H1 (cell line): ENCODE results near the gene WDR38. TPM values are rescaled to one million over a fixed set of nuclear protein-coding genes. Genes with fewer than 3 reads are reported as not detected.

Experiments
- CTCF ChIA-PET: fragments of 300-600 bp; sonication (Branson Sonifier 250); formaldehyde crosslinking; loops from one replicate; lab custom pipeline; 2021; ENCODE audit not compliant: partially characterized antibody; lab: Charles Lee
- POLR2A ChIA-PET: fragments of 300-600 bp; sonication (Branson Sonifier 250); formaldehyde crosslinking; loops from one replicate; lab custom pipeline; 2021; ENCODE audit warnings: inconsistent platforms; ENCODE audit not compliant: partially characterized antibody; lab: Charles Lee
- DNase-seq, 2 experiments: peaks; one replicate each; pipeline versions ENCODE4 v3.0.0 to v3.0.0-alpha.2; 2010 to 2022; ENCODE audit warnings: low spot score in 2 of 2, low read depth in 1 of 2, mixed read lengths in 1 of 2
- FAIRE-seq: peaks from 2 replicates; lab custom pipeline; 2011; peaks lifted over from hg19 to GRCh38; lab: Jason Lieb, UNC
- H2AFZ ChIP-seq: 2 replicates; pipeline ENCODE4 v1.8.1; 2012; ENCODE audit warnings: low read length, inconsistent platforms
- H2AK5ac ChIP-seq: 2 replicates; pipeline ENCODE4 v1.6.1; 2013; ENCODE audit warnings: low read depth, low read length
- H2BK120ac ChIP-seq: replicated peaks from 2 replicates; pipeline ENCODE3; 2013; ENCODE audit warnings: low read depth, low read length, inconsistent platforms
- H2BK12ac ChIP-seq: 2 replicates; pipeline ENCODE4 v1.6.1; 2013; ENCODE audit warnings: low read depth, low read length
- H2BK15ac ChIP-seq: 2 replicates; pipeline ENCODE4 v1.6.1; 2013; ENCODE audit warnings: low read length
- H2BK20ac ChIP-seq: 2 replicates; pipeline ENCODE4 v1.6.1; 2013; ENCODE audit warnings: low read length
- H2BK5ac ChIP-seq: 2 replicates; pipeline ENCODE4 v1.6.1; 2013; ENCODE audit warnings: low read depth, low read length
- H3K14ac ChIP-seq: 2 replicates; pipeline ENCODE4 v1.6.1; 2013; ENCODE audit warnings: inconsistent platforms; ENCODE audit not compliant: insufficient read length
- H3K18ac ChIP-seq: 2 replicates; pipeline ENCODE4 v1.6.1; 2013; ENCODE audit warnings: low read length; ENCODE audit errors: extremely low read depth
- H3K23ac ChIP-seq: 2 replicates; pipeline ENCODE4 v1.6.1; 2013; ENCODE audit warnings: inconsistent platforms; ENCODE audit not compliant: insufficient read length
- H3K23me2 ChIP-seq: 2 replicates; pipeline ENCODE4 v1.6.1; 2013; ENCODE audit warnings: low read depth, low read length
- H3K27ac ChIP-seq: 2 replicates; pipeline ENCODE4 v1.6.1; 2011; ENCODE audit warnings: low read depth, low read length, inconsistent platforms
- H3K27me3 ChIP-seq, 4 experiments: replicated peaks in 1 of 4; 1 replicate in 1 of 4; 2 replicates in 3 of 4; pipeline versions ENCODE4 v1.6.1 to v1.8.1; 2011 to 2013; ENCODE audit warnings: low read length in 3 of 4, mild to moderate bottlenecking in 3 of 4, inconsistent platforms in 2 of 4, mixed read lengths in 2 of 4, moderate library complexity in 1 of 4; ENCODE audit not compliant: control insufficient read depth in 3 of 4, insufficient read depth in 3 of 4; ENCODE audit errors: extremely low read depth in 1 of 4
- H3K36me3 ChIP-seq, 4 experiments: 2 replicates each; pipeline versions ENCODE4 v1.6.1 to v1.8.1; 2011 to 2013; ENCODE audit warnings: mild to moderate bottlenecking in 4 of 4, low read length in 3 of 4, moderate library complexity in 2 of 4, control low read depth in 1 of 4, inconsistent platforms in 1 of 4; ENCODE audit not compliant: insufficient read depth in 4 of 4, control insufficient read depth in 2 of 4
- H3K4ac ChIP-seq: replicated peaks from 2 replicates; pipeline ENCODE3; 2013; ENCODE audit warnings: low read length, low read depth, mixed read lengths, inconsistent platforms; ENCODE audit not compliant: insufficient read length
- H3K4me1 ChIP-seq, 4 experiments: replicated peaks in 1 of 4; 1 replicate in 1 of 4; 2 replicates in 3 of 4; pipeline versions ENCODE4 v1.6.1 to v1.8.1; 2011 to 2013; ENCODE audit warnings: low read length in 3 of 4, inconsistent platforms in 2 of 4, mixed read lengths in 1 of 4; ENCODE audit not compliant: insufficient read depth in 4 of 4, control insufficient read depth in 3 of 4
- H3K4me2 ChIP-seq, 2 experiments: 2 replicates each; pipeline versions ENCODE4 v1.6.1 to v1.8.1; 2011 to 2013; ENCODE audit warnings: low read depth in 2 of 2, low read length in 2 of 2, control low read depth in 1 of 2, inconsistent platforms in 1 of 2, mild to moderate bottlenecking in 1 of 2; ENCODE audit not compliant: insufficient read depth in 1 of 2
- H3K4me3 ChIP-seq, 4 experiments: fragments of 200-600, 300-600 bp in 1 of 4; sonication (generic), shearing (Covaris generic), sonication (Bioruptor Twin) in 1 of 4; 2 replicates each; pipeline versions ENCODE4 v1.5.1 to v1.8.1; 2011 to 2016; ENCODE audit warnings: low read length in 4 of 4, low read depth in 3 of 4, control low read depth in 2 of 4, inconsistent platforms in 2 of 4, mild to moderate bottlenecking in 2 of 4, mixed read lengths in 1 of 4, moderate library complexity in 1 of 4; ENCODE audit not compliant: insufficient read depth in 2 of 4; ENCODE audit errors: extremely low read depth in 1 of 4
- H3K56ac ChIP-seq: replicated peaks from 2 replicates; pipeline ENCODE3; 2013; ENCODE audit warnings: low read depth, mild to moderate bottlenecking, mixed read lengths, low read length, inconsistent platforms; ENCODE audit not compliant: insufficient read length
- H3K79me1 ChIP-seq: 2 replicates; pipeline ENCODE4 v1.6.1; 2013; ENCODE audit warnings: low read depth, low read length, control low read depth
- H3K79me2 ChIP-seq, 2 experiments: 2 replicates each; pipeline versions ENCODE4 v1.6.1 to v1.8.1; 2012 to 2013; ENCODE audit warnings: low read length in 2 of 2, mild to moderate bottlenecking in 2 of 2, inconsistent platforms in 1 of 2; ENCODE audit not compliant: insufficient read depth in 2 of 2, control insufficient read depth in 1 of 2
- H3K9ac ChIP-seq, 4 experiments: replicated peaks in 1 of 4; 1 replicate in 1 of 4; 2 replicates in 3 of 4; pipeline versions ENCODE4 v1.6.1 to v1.8.1; 2011 to 2013; ENCODE audit warnings: low read depth in 3 of 4, low read length in 3 of 4, control low read depth in 2 of 4, mild to moderate bottlenecking in 2 of 4, moderate library complexity in 2 of 4, inconsistent platforms in 1 of 4; ENCODE audit errors: extremely low read depth in 1 of 4
- H3K9me3 ChIP-seq, 2 experiments: 2 replicates each; pipeline versions ENCODE4 v1.6.1 to v1.8.1; 2012 to 2013; ENCODE audit warnings: mild to moderate bottlenecking in 2 of 2, moderate library complexity in 2 of 2, control low read depth in 1 of 2, inconsistent platforms in 1 of 2, low read depth in 1 of 2, low read length in 1 of 2, mixed read lengths in 1 of 2; ENCODE audit not compliant: insufficient read depth in 2 of 2
- H4K20me1 ChIP-seq, 2 experiments: replicated peaks in 1 of 2; 2 replicates each; pipeline versions ENCODE3 to v1.8.1; 2011 to 2013; ENCODE audit warnings: inconsistent platforms in 2 of 2, low read length in 2 of 2, mild to moderate bottlenecking in 1 of 2; ENCODE audit not compliant: insufficient read depth in 2 of 2, control insufficient read depth in 1 of 2
- H4K5ac ChIP-seq: 2 replicates; pipeline ENCODE4 v1.6.1; 2013; ENCODE audit warnings: low read length, low read depth, mixed read lengths, inconsistent platforms; ENCODE audit not compliant: insufficient read length
- H4K8ac ChIP-seq: 2 replicates; pipeline ENCODE4 v1.8.0; 2013; ENCODE audit warnings: mild to moderate bottlenecking, moderate library complexity, low read length, inconsistent platforms; ENCODE audit not compliant: insufficient read depth; ENCODE audit errors: extremely low read depth
- H4K91ac ChIP-seq: replicated peaks from 2 replicates; pipeline ENCODE3; 2013; ENCODE audit warnings: low read length, mixed read lengths, inconsistent platforms; ENCODE audit not compliant: insufficient read length
- CHD1 ChIP-seq: IDR thresholded peaks from 2 replicates; pipeline ENCODE4 v1.6.1; 2012; ENCODE audit warnings: low read depth, low read length, improper control_type of control experiment
- GTF2F1 ChIP-seq: IDR thresholded peaks from 2 replicates; pipeline ENCODE4 v1.6.1; 2012; ENCODE audit warnings: low read depth, low read length, improper control_type of control experiment, borderline replicate concordance
- HDAC6 ChIP-seq: IDR thresholded peaks from one replicate; pipeline ENCODE4 v1.7.1; 2012; ENCODE audit warnings: low read depth, mild to moderate bottlenecking, inconsistent platforms, low read length, moderate library complexity
- RAD21 ChIP-seq, 2 experiments: IDR thresholded peaks in 1 of 2; conservative IDR thresholded peaks in 1 of 2; 2 replicates each; pipeline ENCODE4 v1.6.1; 2011; ENCODE audit warnings: low read depth in 2 of 2, low read length in 2 of 2, improper control_type of control experiment in 1 of 2, inconsistent platforms in 1 of 2, mild to moderate bottlenecking in 1 of 2, moderate library complexity in 1 of 2
- SUZ12 ChIP-seq: fragments of 200-600 bp; sonication (generic); IDR thresholded peaks from 2 replicates; pipeline ENCODE4 v1.6.1; 2012; ENCODE audit warnings: mild to moderate bottlenecking, inconsistent platforms, low read length, moderate library complexity, mixed read lengths
- TAF1 ChIP-seq: IDR thresholded peaks from 2 replicates; pipeline ENCODE4 v1.6.1; 2011; ENCODE audit warnings: mild to moderate bottlenecking, low read depth, low read length
- TCF12 ChIP-seq: IDR thresholded peaks from 2 replicates; pipeline ENCODE4 v1.6.1; 2011; ENCODE audit warnings: low read depth, mild to moderate bottlenecking, low read length
- YY1 ChIP-seq: IDR thresholded peaks from 2 replicates; pipeline ENCODE4 v1.6.1; 2011; ENCODE audit warnings: low read depth, mild to moderate bottlenecking, low read length
- WGBS, 2 experiments: shearing (Covaris generic) in 1 of 2; methylation state at CpG; one replicate each; pipeline versions ENCODE4 v1.1.6 to v1.1.7; 2013 to 2015; ENCODE audit warnings: low lambda C conversion rate in 2 of 2, mixed read lengths in 2 of 2, inconsistent platforms in 1 of 2, low coverage in 1 of 2, missing lambda C conversion rate in 1 of 2; ENCODE audit not compliant: insufficient replicate concordance in 2 of 2, insufficient coverage in 1 of 2, insufficient read length in 1 of 2; ENCODE audit errors: extremely low coverage in 1 of 2, missing lambda C conversion rate in 1 of 2; 5-methylcytosine and 5-hydroxymethylcytosine counted together
- polyA plus RNA-seq, 7 experiments: library from polyadenylated mRNA; depleted of rRNA in 3 of 7; stranded (reverse) in 5 of 7; unstranded in 2 of 7; fragments of >200 nt in 5 of 7; fragments of 200-250 nt in 2 of 7; gene quantifications; 1 replicate in 5 of 7; 2 replicates in 1 of 7; 4 replicates in 1 of 7; pipeline versions ENCODE4 v1.2.1 to v1.2.3, GENCODE V29; 2011 to 2013; ENCODE audit warnings: missing spikeins in 2 of 7, mixed read lengths in 2 of 7
- total RNA-seq: library from RNA; stranded (reverse); fragmentation: NEBNext Ultra II Directional; extraction: Animal tissue kit (Norgen Biotek cat#: 25700); gene quantifications from 2 replicates; pipeline ENCODE4 v1.2.1, GENCODE V29; 2021
- TF ChIP-seq, protein P1 (sequence below): IDR thresholded peaks from 2 replicates; pipeline ENCODE4 v1.6.1; 2012; ENCODE audit warnings: inconsistent platforms
- TF ChIP-seq, protein P2 (sequence below): IDR thresholded peaks from 2 replicates; pipeline ENCODE4 v1.6.1; 2012; ENCODE audit warnings: low read length, inconsistent platforms

The WDR38 gene
- total and polyA plus RNA-seq, 2 of the 8 experiments (the other 6 are each of a cell fraction or from before 2014, with no cell fraction given), result not detected

DNA sequence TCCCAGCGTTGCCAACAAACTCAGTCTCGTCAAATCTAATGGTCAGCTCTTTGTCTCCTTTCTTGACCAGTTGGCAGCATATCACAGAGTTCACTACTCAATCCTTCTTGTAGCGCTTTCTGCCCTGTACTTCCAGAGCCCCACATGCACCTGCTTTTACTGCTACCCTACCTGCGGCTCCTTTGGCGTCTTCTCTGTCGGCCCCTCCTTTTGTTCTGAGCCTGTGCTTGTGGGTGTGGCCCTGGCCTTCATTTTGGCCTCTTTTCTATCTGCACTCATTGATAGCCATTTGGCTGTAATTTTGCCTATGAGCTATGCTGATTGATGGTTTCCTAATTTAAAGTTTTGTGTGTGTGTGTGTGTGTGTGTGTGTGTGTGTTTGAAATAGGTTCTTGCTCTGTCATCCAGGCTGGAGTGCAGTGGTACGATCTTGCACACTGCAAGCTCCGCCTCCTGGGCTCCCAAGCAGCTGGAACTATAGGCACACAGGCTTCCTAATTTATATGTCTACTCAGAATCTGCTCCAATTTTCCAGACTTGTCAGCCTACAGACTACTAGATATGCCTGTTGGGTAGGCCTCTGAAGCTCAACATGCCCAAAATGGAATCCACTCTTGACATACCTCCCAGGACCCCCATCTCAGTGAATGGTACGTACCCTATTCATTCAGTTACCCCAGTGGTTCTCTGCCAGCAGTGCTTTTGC, 40.9 kb downstream of the WDR38 start:
- CTCF ChIA-PET, result interaction anchor here (0.8 to 4.5 kb wide), 20 partner anchors 9 to 237 kb away, joined by 3 to 55 read pairs (median 6); partner anchors contain the start of genes OLFML2A, RPL35 and WDR38
- 92% methylated on average over 9 of the region's 9 CpGs; no CpG with 5 or more reads in 1 of the 2 experiments for WGBS, 2 experiments
- Histone ChIP-seq H4K5ac (no peak overlapping the region), H4K8ac (no peak overlapping the region), H4K20me1 (no peaks in the 10 kb centered on the region), H3K23ac (no peak overlapping the region), H3K79me2 (no peaks in the 10 kb centered on the region), H3K27me3 (no peaks in the 10 kb centered on the region), H3K14ac (no peak overlapping the region), H3K27ac (no peak overlapping the region), H4K91ac (no peak overlapping the region), H2BK120ac (no peak overlapping the region), H3K4me3 (no peak overlapping the region), H2BK20ac (no peak overlapping the region), H3K18ac (no peak overlapping the region), H3K23me2 (no peaks in the 10 kb centered on the region), H3K79me1 (no peaks in the 10 kb centered on the region), H3K4me1 (no peaks in the 10 kb centered on the region), H2BK15ac (no peak overlapping the region), H3K4ac (no peak overlapping the region), H3K9ac (no peak overlapping the region), H3K36me3 (peaks cover 0 to 6% (median 0%) of the 10 kb centered on the region in 4 experiments; a peak in 2 of 8 replicates), H2AK5ac (no peak overlapping the region), H3K9me3 (no peaks in the 10 kb centered on the region), H2BK5ac (no peak overlapping the region), H2AFZ (0 out of 2 replicates have a peak overlapping the region, but pooled peaks have one; percentile 13), H2BK12ac (no peak overlapping the region; the same call in 1 of the 2 replicates), H3K56ac (no peak overlapping the region), H3K4me2 (no peak overlapping the region)
- POLR2A ChIA-PET, result interaction anchor here (2.0 to 31.1 kb wide), 2 partner anchors 14 to 31 kb away, joined by 7 to 573 read pairs; partner anchors contain the start of genes ARPC5L, RPL35 and WDR38
- FAIRE-seq, result no peak
- DNase-seq, result no peak
- TF ChIP-seq, protein P1, sequence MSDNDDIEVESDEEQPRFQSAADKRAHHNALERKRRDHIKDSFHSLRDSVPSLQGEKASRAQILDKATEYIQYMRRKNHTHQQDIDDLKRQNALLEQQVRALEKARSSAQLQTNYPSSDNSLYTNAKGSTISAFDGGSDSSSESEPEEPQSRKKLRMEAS, result no peak
- TF ChIP-seq TCF12 (no peak), HDAC6 (no peak), RAD21 (IDR thresholded peaks at IDR 0.05 in 1 of 2, conservative IDR thresholded peaks at IDR 0.05 in 1 of 2; ENCODE audit: low read depth in 2 of 2, low read length in 2 of 2) (no peak), GTF2F1 (no peak), SUZ12 (no peak), YY1 (no peak), CHD1 (no peak), TAF1 (no peak)
- TF ChIP-seq, protein P2, sequence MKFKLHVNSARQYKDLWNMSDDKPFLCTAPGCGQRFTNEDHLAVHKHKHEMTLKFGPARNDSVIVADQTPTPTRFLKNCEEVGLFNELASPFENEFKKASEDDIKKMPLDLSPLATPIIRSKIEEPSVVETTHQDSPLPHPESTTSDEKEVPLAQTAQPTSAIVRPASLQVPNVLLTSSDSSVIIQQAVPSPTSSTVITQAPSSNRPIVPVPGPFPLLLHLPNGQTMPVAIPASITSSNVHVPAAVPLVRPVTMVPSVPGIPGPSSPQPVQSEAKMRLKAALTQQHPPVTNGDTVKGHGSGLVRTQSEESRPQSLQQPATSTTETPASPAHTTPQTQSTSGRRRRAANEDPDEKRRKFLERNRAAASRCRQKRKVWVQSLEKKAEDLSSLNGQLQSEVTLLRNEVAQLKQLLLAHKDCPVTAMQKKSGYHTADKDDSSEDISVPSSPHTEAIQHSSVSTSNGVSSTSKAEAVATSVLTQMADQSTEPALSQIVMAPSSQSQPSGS, result no peak
